ENCODE measurements around the gene SPPL2A.
"Not testable (repeated sequence)": the region's sequence is repeated elsewhere in the genome, so short reads cannot be mapped to it uniquely, and the experiment has no call there.

Gene SPPL2A, protein sequence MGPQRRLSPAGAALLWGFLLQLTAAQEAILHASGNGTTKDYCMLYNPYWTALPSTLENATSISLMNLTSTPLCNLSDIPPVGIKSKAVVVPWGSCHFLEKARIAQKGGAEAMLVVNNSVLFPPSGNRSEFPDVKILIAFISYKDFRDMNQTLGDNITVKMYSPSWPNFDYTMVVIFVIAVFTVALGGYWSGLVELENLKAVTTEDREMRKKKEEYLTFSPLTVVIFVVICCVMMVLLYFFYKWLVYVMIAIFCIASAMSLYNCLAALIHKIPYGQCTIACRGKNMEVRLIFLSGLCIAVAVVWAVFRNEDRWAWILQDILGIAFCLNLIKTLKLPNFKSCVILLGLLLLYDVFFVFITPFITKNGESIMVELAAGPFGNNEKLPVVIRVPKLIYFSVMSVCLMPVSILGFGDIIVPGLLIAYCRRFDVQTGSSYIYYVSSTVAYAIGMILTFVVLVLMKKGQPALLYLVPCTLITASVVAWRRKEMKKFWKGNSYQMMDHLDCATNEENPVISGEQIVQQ

DNA sequence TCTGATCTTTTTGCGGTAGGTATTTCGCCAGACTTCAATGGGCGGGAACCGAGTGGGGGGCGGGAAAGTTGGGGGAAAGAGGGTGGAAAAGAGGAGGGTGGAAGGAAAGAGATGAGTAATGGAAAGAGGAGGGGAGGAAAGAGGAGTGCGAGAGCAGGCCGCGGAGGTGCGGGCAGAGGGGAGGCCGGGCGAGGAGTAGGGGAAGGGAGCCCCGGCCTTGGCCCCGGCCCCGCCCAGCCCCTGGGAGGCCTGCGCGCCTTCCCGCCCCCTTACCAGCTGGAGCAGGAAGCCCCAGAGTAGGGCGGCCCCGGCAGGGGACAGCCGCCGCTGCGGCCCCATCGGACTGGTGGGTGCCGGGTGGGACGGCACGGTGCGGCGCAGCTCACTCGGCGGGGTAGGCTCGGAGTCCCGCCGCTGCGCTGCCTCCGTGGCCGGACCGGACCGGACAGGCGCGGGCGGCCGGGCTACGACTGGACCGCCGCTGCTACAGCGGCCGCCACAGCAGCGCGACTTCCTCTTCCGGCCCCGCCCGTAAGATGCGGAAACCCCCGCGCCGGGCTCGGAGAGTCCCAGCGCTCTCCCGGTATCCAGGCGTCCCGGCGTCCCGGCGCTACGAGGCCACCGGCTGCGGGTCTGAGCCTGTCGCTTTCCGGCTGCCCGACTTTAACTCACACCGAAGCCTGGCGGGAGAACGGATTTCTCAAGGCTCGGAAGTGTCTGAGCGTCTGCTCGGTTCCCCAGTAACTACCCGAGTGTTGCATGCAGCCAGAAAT is at the start of gene SPPL2A:
Gene SPPL2A, minus strand, starts transcription at position 512 of the 773 bp plus-strand sequence. Its CDS starts 173 bp downstream, at position 339.
- DNase-seq = peak; percentile 11 to 89 (median 76)

DNA sequence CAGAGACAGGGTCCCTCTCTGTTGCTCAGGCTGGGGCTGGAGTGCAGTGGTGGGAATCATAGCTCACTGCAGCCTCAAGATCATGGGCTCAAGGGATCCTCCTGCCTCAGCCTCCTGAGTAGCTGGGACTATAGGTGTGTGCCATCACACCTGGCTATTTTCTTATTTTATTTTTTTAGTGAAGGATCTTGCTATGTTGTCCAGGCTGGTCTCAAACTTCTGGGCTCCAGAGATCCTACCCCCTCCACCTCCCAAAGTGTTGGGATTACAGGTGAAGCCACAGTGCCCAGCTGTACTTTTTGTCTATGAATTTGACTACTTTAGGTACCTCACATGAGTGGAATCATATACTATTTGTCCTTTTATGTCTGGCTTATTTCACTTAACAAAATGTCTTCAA is 49.1 kb upstream of the SPPL2A start:
- DNase-seq = no peak

- no peak for DNase-seq
Observed at GRCh38 chr15:50813865-50814264, 48.4 kb upstream of the SPPL2A start.

DNA sequence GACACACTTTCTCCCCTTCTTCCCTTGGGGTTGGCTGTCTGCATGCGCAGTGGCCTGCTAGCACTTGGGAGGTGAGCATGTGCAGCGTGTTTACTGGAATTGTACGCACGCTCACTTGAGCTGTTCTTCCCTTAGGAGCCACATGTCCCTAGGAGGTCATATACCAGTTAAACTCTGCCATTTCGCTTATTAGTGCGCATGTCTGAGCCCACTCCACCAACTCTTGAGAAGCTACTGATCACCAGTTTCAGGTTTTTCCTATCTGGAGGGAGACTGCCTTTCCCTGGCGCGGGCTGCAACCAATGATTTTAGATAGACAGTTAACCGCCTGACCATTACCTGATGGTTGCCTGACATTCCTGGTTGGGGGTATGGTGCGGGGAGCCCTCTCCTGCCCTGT is 47.6 kb upstream of the SPPL2A start:
- no peak for DNase-seq

- DNase-seq = not testable (repeated sequence)
Observed at GRCh38 chr15:50812181-50812506, 46.6 kb upstream of the SPPL2A start.

GRCh38 chr15:50811461-50812180 is 46.1 kb upstream of the SPPL2A start:
- not testable (repeated sequence) for DNase-seq

DNA sequence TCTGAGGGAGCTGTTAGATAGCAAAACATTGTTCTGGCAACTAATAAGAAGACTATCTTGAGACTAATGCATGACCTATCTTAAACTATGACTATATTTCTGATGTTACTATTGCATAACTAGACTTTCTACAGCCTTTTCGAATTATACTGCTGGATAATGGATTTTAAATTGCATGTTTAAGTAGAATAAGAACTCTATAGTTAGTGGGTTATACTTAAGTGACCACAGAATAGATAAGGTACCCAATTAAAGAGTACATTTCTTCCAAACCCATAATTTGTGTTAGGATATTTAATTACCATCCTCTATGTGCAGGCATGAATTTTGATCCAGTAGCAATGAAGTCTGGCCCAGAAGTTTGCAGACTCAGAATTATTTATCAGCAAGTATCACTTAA is 44.6 kb upstream of the SPPL2A start:
- no peak for DNase-seq

- DNase-seq = no peak
Observed at GRCh38 chr15:50808728-50809127, 43.2 kb upstream of the SPPL2A start.

GRCh38 chr15:50803479-50804180 is 38.1 kb upstream of the SPPL2A start:
- DNase-seq = no peak

GRCh38 chr15:50800715-50801114 is 35.2 kb upstream of the SPPL2A start:
- no peak for DNase-seq

GRCh38 chr15:50798684-50799083 is 33.2 kb upstream of the SPPL2A start:
- DNase-seq = no peak

- DNase-seq = no peak
Observed at GRCh38 chr15:50797926-50798325, 32.4 kb upstream of the SPPL2A start.

DNA sequence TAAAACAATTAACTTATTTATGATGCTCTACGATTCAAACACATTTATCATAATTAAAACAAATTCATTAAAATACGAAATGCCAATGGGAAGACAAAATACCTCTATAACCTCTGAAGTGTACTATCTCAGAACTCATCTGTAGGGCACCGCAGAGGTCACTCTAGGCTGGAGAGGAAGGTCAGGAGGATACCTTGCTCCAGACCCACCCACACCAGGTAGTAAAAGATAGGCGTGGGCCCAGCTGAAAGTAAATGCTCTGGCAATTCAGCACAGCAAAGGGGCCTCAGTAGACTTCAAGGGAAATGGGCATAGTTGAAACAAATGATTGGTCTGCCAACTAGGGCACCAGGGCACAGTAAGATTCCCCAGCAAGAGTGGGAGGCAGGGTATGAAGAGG is 26.0 kb upstream of the SPPL2A start:
- DNase-seq = no peak

DNA sequence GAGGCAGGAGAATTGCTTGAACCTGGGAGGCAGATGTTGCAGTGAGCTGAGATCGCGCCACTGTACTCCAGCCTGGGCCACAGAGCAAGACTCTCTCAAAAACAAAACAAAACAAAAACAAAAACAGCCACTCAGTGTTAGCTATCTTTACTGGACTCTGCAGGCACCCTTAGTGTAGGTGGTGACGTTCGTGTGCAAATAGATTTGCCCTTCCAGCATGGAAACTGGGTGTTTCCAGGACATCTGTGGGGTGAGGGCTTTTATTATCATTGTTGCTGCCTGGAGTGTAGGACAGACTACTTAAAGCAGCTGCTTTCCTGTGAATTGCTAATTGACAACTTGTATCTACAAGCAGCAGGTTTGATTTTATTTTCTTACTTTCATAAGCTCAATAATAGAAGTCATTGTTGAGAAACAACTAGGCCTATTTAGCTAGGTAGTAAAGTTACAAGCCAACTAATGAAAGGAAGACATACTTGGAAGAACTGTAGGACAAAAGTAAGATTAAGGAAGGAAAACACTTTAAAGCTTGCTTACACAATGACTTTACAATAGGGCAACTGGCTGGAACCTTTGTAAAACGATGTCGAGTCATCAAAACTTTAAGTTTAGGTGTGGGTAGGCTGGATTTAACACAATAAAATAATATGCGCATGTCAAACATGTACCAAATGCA is 25.4 kb upstream of the SPPL2A start:
- no peak for DNase-seq

DNA sequence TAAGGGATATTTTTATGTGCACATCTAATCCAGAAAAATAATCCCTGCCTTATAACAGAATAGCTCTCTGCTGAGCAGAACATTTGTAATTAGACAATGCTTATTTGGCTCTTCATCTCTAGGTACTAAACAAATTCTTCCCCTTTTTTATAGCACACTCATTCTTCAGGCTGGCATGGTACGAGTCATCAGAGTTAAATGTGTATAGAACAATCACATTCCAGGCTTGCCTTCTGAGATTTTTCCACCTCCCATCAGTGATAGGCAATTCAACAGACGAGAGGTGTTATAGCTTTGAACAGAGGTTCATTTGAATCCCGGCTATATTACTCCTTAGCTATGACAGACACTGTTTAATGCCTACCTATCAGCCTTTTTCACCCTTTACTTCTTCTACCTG is 21.4 kb upstream of the SPPL2A start:
- no peak for DNase-seq

GRCh38 chr15:50786438-50786837 is 20.9 kb upstream of the SPPL2A start:
- DNase-seq = no peak

DNA sequence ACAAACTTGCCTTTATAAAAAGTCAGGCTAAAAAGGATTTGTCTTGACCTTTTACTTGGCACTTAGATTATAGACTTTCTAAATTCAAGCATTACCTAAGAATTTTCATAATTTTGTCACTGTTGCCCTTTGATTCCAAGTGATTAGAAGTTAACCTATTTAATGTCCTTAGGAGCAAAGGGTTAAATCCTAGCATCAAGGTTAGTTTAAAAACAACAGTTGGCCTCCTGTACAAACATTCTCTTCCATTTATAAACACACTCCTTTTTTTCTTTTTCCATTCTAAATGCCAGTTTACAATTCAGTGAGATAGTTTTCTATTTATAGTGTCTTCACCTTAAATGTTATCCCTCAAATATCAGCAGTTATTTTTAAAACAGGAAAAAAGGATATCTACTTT is 18.4 kb upstream of the SPPL2A start:
- DNase-seq = no peak

GRCh38 chr15:50783411-50783810 is 17.9 kb upstream of the SPPL2A start:
- DNase-seq = no peak

- no peak for DNase-seq
Observed at GRCh38 chr15:50778086-50778485, 12.6 kb upstream of the SPPL2A start.

DNA sequence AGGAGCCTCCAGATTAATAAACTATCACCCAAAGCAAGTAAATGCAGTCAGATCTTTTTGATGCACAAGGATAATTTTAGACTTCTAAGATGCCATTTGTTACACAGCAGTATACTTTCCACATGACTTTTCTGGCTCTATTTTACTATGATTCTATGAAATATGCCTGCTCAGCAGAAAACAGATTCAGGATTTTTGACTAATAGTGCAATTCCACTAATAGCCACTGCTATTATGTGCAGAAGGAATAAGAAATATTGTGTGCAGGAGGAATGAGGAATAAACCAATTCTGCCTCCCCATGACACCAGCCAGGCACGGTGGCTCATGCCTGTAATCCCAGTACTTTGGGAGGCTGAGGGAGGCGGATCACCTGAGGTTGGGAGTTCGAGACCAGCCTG is 11.5 kb upstream of the SPPL2A start:
- DNase-seq = no peak

GRCh38 chr15:50774450-50774849 is 8.9 kb upstream of the SPPL2A start:
- DNase-seq = no peak

DNA sequence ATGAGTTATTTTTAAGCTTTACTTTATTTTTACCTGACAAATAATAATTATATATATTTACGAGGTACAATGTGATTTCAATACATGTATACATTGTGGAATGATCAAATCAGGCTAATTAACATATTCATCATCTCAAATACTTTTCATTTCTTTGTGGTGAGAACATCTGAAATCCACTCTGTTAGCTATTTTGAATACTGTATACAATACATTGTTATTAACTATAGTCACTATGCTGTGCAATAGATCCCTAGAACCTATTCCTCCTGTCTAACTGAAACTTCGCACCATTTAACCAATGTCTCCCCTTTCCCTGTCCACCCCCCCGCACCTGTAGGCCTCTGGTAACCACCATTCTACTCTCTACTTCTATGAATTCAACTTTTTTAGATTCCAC is 7.9 kb upstream of the SPPL2A start:
- no peak for DNase-seq
